ENCODE data around the gene TAF4B.

- no peak for TF ChIP-seq EP300 (IDR thresholded peaks at IDR 0.05)
- TF ChIP-seq CTCF (IDR thresholded peaks at IDR 0.05): no peak
Measured at GRCh38 chr18:26225915-26226228, 373 bp upstream of the TAF4B start.

Measured in sigmoid colon (tissue), 4 donors.